IMR-90 (cell line): ENCODE data around the gene ZNF775. TPM values are rescaled to one million over a fixed set of nuclear protein-coding genes. Genes with fewer than 3 reads are reported as not detected.

Experiments used
- BHLHE40 ChIP-seq: fragments of 150-350 bp; IDR thresholded peaks from 2 replicates; pipeline ENCODE4 v1.6.1; 2016; ENCODE audit warnings: mild to moderate bottlenecking, low read depth, low read length
- CHD1 ChIP-seq: IDR thresholded peaks from 2 replicates; pipeline ENCODE4 v1.6.1; 2012; ENCODE audit warnings: low read depth, low read length, improper control_type of control experiment
- RCOR1 ChIP-seq: IDR thresholded peaks from 2 replicates; pipeline ENCODE4 v1.6.1; 2012; ENCODE audit warnings: mild to moderate bottlenecking, low read length, improper control_type of control experiment; ENCODE audit not compliant: insufficient replicate concordance
- RFX5 ChIP-seq: IDR thresholded peaks from 2 replicates; pipeline ENCODE4 v1.8.0; 2012; ENCODE audit warnings: low read depth, mild to moderate bottlenecking, low read length, moderate library complexity
- polyA plus RNA-seq, 3 experiments: library from polyadenylated mRNA; depleted of rRNA; stranded (reverse); fragments of >200 nt; gene quantifications; 2 replicates each; pipeline ENCODE4 v1.2.3, GENCODE V29; 2012; ENCODE audit warnings: low replicate concordance in 1 of 3
- total RNA-seq: library from RNA; depleted of rRNA; stranded (reverse); fragments of >200 nt; gene quantifications from 2 replicates; pipeline ENCODE4 v1.2.3, GENCODE V29; 2012

Gene ZNF775
- total and polyA plus RNA-seq, 2 of the 4 experiments (the other 2 are of a cell fraction) = 1.4 to 2.6 TPM

DNA sequence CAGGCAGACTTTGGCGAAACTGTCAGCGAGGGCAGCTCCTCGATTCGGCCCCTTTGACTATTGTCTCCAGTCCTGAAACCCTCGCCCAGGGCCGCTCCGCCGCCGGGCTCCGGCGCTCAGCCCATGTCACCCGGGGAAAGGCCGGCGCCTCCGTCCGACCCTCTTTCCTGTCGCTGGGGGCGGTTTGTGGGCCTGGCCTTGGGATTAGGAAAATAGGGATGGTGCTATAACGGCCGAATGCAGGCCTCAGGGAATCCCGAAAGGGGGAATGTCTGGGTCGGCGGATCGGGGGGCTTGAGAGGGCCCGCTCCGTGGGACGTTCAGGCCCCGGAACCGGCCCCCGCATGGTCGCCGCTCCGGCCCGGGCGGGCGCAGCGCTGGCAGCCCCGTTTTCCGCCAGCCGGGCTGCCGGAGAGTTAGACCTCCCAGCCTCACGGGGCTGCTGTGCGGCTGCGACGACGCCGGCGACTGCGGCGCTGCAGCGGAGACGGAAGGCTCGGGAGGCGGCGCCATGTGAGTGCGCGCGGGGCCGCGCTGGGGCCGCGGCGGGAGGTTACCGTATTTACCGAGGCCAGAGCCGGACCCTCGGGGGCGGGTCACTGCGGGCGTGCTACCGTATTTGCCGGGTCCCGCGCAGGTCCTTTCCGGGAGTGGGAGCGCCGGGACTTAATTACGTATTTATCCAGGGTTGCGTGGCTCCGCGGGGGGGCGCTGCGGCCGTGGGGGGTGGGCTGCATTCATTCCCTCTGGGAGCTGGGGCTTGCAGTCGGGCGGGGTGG, 25.9 kb downstream of the ZNF775 start (continued):
- TF ChIP-seq CHD1 (no peak), RCOR1 (peak; percentile 50), RFX5 (no peak), BHLHE40 (no peak)
